Measurements from ENCODE around the gene CCDC97.
A peak's percentile ranks its signal among the peaks of the same experiment; 100 is the strongest.

CCDC97 gene

GRCh38 chr19:41327576-41328156 is 17.7 kb downstream of the CCDC97 start:
- Histone ChIP-seq H3K4me2 (peak overlapping the region; percentile 87), H3K4me1 (ENCODE audit: low read depth, poor library complexity, severe bottlenecking) (peaks cover 41% of the 10 kb centered on the region), H3K4me3 (IDR thresholded peaks at IDR 0.05; ENCODE audit: insufficient read depth, low read depth, low read length) (no peak overlapping the region), H3K79me2 (ENCODE audit: insufficient read depth, low read depth) (peaks cover 19% of the 10 kb centered on the region), H3K36me3 (ENCODE audit: insufficient read depth) (no peaks in the 10 kb centered on the region; the same call in 1 of the 2 replicates), H4K20me1 (ENCODE audit: insufficient read depth) (no peaks in the 10 kb centered on the region), H3K9ac (peak overlapping the region; percentile 86), H3K27ac (peak overlapping the region; percentile 88), H2AFZ (ENCODE audit: low read depth) (peak overlapping the region; percentile 39; the same call in 1 of the 2 replicates), H3K27me3 (ENCODE audit: insufficient read depth, low read depth) (no peaks in the 10 kb centered on the region)
- no peak for TF ChIP-seq CTCF (conservative IDR thresholded peaks at IDR 0.05; ENCODE audit: low read depth, low read length)

- Histone ChIP-seq H3K27ac (peak overlapping the region; percentile 88), H4K20me1 (ENCODE audit: insufficient read depth) (no peaks in the 10 kb centered on the region), H3K9ac (peak overlapping the region; percentile 86; the same call in 1 of the 2 replicates), H3K4me3 (IDR thresholded peaks at IDR 0.05; ENCODE audit: insufficient read depth, low read depth, low read length) (no peak overlapping the region), H3K4me1 (ENCODE audit: low read depth, poor library complexity, severe bottlenecking) (peaks cover 41% of the 10 kb centered on the region), H2AFZ (ENCODE audit: low read depth) (no peak overlapping the region), H3K27me3 (ENCODE audit: insufficient read depth, low read depth) (no peaks in the 10 kb centered on the region), H3K36me3 (ENCODE audit: insufficient read depth) (no peaks in the 10 kb centered on the region; the same call in 1 of the 2 replicates), H3K4me2 (peak overlapping the region; percentile 87), H3K79me2 (ENCODE audit: insufficient read depth, low read depth) (peaks cover 19% of the 10 kb centered on the region)
- no peak for TF ChIP-seq CTCF (conservative IDR thresholded peaks at IDR 0.05; ENCODE audit: low read depth, low read length)
Observed at GRCh38 chr19:41328157-41328841, 18.3 kb downstream of the CCDC97 start.

DNA sequence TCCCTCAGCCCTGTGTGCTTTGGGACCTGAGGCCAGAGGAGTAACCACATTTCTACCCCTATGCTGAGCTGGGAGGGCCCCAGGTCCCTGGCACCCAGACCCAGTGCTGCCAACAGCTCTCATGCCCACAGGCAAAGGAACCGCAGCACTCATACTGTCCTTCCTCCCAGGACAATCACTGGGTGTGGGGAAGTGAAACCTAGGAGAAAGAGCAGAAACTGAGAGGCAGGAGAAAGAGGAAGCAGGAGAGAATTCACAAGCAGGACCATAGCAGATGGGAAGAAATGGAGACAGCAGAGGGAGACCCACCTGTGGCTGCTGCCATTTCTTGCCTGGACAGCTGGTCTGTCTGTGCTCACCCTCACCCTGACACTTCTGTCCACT is 18.9 kb downstream of the CCDC97 start:
- Histone ChIP-seq H3K27ac (peak overlapping the region; percentile 88; the same call in 1 of the 2 replicates), H4K20me1 (ENCODE audit: insufficient read depth) (no peaks in the 10 kb centered on the region), H3K4me2 (no peak overlapping the region)

GRCh38 chr19:41330481-41330880 is 20.5 kb downstream of the CCDC97 start:
- no peak overlapping the region for H3K27ac ChIP-seq
- H2AFZ ChIP-seq (ENCODE audit: low read depth), result no peak overlapping the region
- H3K9ac ChIP-seq, result no peak overlapping the region
- H3K4me3 ChIP-seq (IDR thresholded peaks at IDR 0.05; ENCODE audit: insufficient read depth, low read depth, low read length), result no peak overlapping the region
- H3K27me3 ChIP-seq (ENCODE audit: insufficient read depth, low read depth), result no peaks in the 10 kb centered on the region
- H3K79me2 ChIP-seq (ENCODE audit: insufficient read depth, low read depth), result peaks cover 23% of the 10 kb centered on the region
- no peaks in the 10 kb centered on the region for H4K20me1 ChIP-seq (ENCODE audit: insufficient read depth)
- no peaks in the 10 kb centered on the region; the same call in 1 of the 2 replicates for H3K36me3 ChIP-seq (ENCODE audit: insufficient read depth)
- no peak for TF ChIP-seq CTCF (conservative IDR thresholded peaks at IDR 0.05; ENCODE audit: low read depth, low read length)
- peaks cover 41% of the 10 kb centered on the region for H3K4me1 ChIP-seq (ENCODE audit: low read depth, poor library complexity, severe bottlenecking)
- H3K4me2 ChIP-seq, result no peak overlapping the region

More for the DNA sequence above, 18.9 kb downstream of the CCDC97 start:
- H3K27me3 ChIP-seq (ENCODE audit: insufficient read depth, low read depth), result no peaks in the 10 kb centered on the region
- peaks cover 23% of the 10 kb centered on the region for H3K79me2 ChIP-seq (ENCODE audit: insufficient read depth, low read depth)
- H2AFZ ChIP-seq (ENCODE audit: low read depth), result no peak overlapping the region
- no peak overlapping the region for H3K9ac ChIP-seq
- no peak overlapping the region for H3K4me3 ChIP-seq (IDR thresholded peaks at IDR 0.05; ENCODE audit: insufficient read depth, low read depth, low read length)
- peaks cover 41% of the 10 kb centered on the region for H3K4me1 ChIP-seq (ENCODE audit: low read depth, poor library complexity, severe bottlenecking)
- no peaks in the 10 kb centered on the region; the same call in 1 of the 2 replicates for H3K36me3 ChIP-seq (ENCODE audit: insufficient read depth)
- no peak for TF ChIP-seq CTCF (conservative IDR thresholded peaks at IDR 0.05; ENCODE audit: low read depth, low read length)
